Trophoblast cell (in vitro differentiated cells and primary cell): ENCODE data around the gene THADA.

Experiments
- DNase-seq, 2 donors: peaks; one replicate each; pipeline ENCODE4 v3.0.0-alpha.2; 2016
- H2AFZ ChIP-seq: 2 replicates; pipeline ENCODE4 v1.6.1; 2013; ENCODE audit warnings: low read length, moderate library complexity, mild to moderate bottlenecking; ENCODE audit not compliant: insufficient read depth, poor library complexity
- H2AK5ac ChIP-seq: 2 replicates; pipeline ENCODE4 v1.6.1; 2013; ENCODE audit warnings: mild to moderate bottlenecking, low read length
- H2BK120ac ChIP-seq: 2 replicates; pipeline ENCODE4 v1.6.1; 2013; ENCODE audit warnings: low read length, mild to moderate bottlenecking, moderate library complexity; ENCODE audit not compliant: insufficient read depth, poor library complexity
- H2BK12ac ChIP-seq: 2 replicates; pipeline ENCODE4 v1.6.1; 2013; ENCODE audit warnings: mild to moderate bottlenecking, low read length, moderate library complexity
- H2BK5ac ChIP-seq: 2 replicates; pipeline ENCODE4 v1.6.1; 2013; ENCODE audit warnings: low read length, low read depth, moderate library complexity, mild to moderate bottlenecking; ENCODE audit not compliant: poor library complexity
- H3K14ac ChIP-seq: 2 replicates; pipeline ENCODE4 v1.6.1; 2013; ENCODE audit warnings: mild to moderate bottlenecking, low read length
- H3K18ac ChIP-seq: 2 replicates; pipeline ENCODE4 v1.6.1; 2013; ENCODE audit warnings: mild to moderate bottlenecking, low read length
- H3K23ac ChIP-seq: 2 replicates; pipeline ENCODE4 v1.6.1; 2013; ENCODE audit warnings: low read length
- H3K27ac ChIP-seq: 2 replicates; pipeline ENCODE4 v1.5.1; 2013; ENCODE audit warnings: low read depth, mild to moderate bottlenecking, inconsistent platforms, low read length, moderate library complexity
- H3K27me3 ChIP-seq: 2 replicates; pipeline ENCODE4 v1.6.1; 2013; ENCODE audit warnings: inconsistent platforms, mild to moderate bottlenecking, low read length, moderate library complexity; ENCODE audit not compliant: insufficient read depth
- H3K36me3 ChIP-seq, 2 experiments: 1 replicate in 1 of 2; 2 replicates in 1 of 2; pipeline ENCODE4 v1.6.1; 2013; ENCODE audit warnings: low read length in 2 of 2, mild to moderate bottlenecking in 2 of 2, moderate library complexity in 1 of 2; ENCODE audit not compliant: insufficient read depth in 2 of 2, control insufficient read depth in 1 of 2
- H3K4ac ChIP-seq: 2 replicates; pipeline ENCODE4 v1.6.1; 2013; ENCODE audit warnings: low read depth, mild to moderate bottlenecking, low read length, moderate library complexity
- H3K4me1 ChIP-seq, 2 experiments: 1 replicate in 1 of 2; 2 replicates in 1 of 2; pipeline ENCODE4 v1.6.1; 2013; ENCODE audit warnings: low read length in 2 of 2, mild to moderate bottlenecking in 2 of 2, moderate library complexity in 1 of 2; ENCODE audit not compliant: insufficient read depth in 2 of 2, control insufficient read depth in 1 of 2
- H3K4me2 ChIP-seq: 2 replicates; pipeline ENCODE4 v1.6.1; 2013; ENCODE audit warnings: inconsistent platforms, mild to moderate bottlenecking, low read length, moderate library complexity
- H3K4me3 ChIP-seq: 2 replicates; pipeline ENCODE4 v1.5.1; 2013; ENCODE audit warnings: mild to moderate bottlenecking, low read depth, low read length, inconsistent platforms
- H3K79me1 ChIP-seq: one replicate; pipeline ENCODE4 v1.6.1; 2013; ENCODE audit warnings: low read length
- H3K79me2 ChIP-seq: 2 replicates; pipeline ENCODE4 v1.6.1; 2013; ENCODE audit warnings: low read length, mild to moderate bottlenecking; ENCODE audit not compliant: control insufficient read depth, insufficient read depth, poor library complexity
- H3K9ac ChIP-seq: 2 replicates; pipeline ENCODE4 v1.6.1; 2013; ENCODE audit warnings: mild to moderate bottlenecking, low read length
- H3K9me3 ChIP-seq: 2 replicates; pipeline ENCODE4 v1.6.1; 2013; ENCODE audit warnings: low read depth, mild to moderate bottlenecking, control low read depth, inconsistent platforms, low read length; ENCODE audit not compliant: insufficient read depth
- H4K12ac ChIP-seq: 2 replicates; pipeline ENCODE4 v1.6.1; 2013; ENCODE audit warnings: low read depth, mild to moderate bottlenecking, low read length, moderate library complexity
- H4K8ac ChIP-seq: 2 replicates; pipeline ENCODE4 v1.6.1; 2013; ENCODE audit warnings: low read depth, mild to moderate bottlenecking, low read length, moderate library complexity
- H4K91ac ChIP-seq: one replicate; pipeline ENCODE4 v1.6.1; 2013; ENCODE audit warnings: low read depth, mild to moderate bottlenecking, low read length, moderate library complexity
- WGBS: extraction: QIAGEN DNeasy Blood & Tissue Kit; methylation state at CpG from one replicate; pipeline ENCODE4 v1.1.7; 2013; ENCODE audit warnings: missing lambda C conversion rate; ENCODE audit not compliant: insufficient read length, insufficient coverage; ENCODE audit errors: extremely low coverage; 5-methylcytosine and 5-hydroxymethylcytosine counted together

The THADA gene

GRCh38 chr2:43376523-43377198, 219.2 kb downstream of the THADA start:
- Histone ChIP-seq H2AFZ (no peak overlapping the region), H2BK120ac (no peak overlapping the region), H2BK12ac (no peak overlapping the region), H3K23ac (no peak overlapping the region), H2BK5ac (peak overlapping the region; percentile 28), H3K36me3 (no peaks in the 10 kb centered on the region), H3K4me2 (no peak overlapping the region), H2AK5ac (no peak overlapping the region), H3K9me3 (no peaks in the 10 kb centered on the region), H3K4me1 (peaks cover 10 to 13% of the 10 kb centered on the region in 2 experiments), H4K12ac (no peak overlapping the region), H3K4ac (no peak overlapping the region), H3K14ac (no peak overlapping the region), H3K27ac (peak overlapping the region; percentile 32), H3K18ac (no peak overlapping the region), H3K4me3 (no peak overlapping the region), H3K79me1 (peaks cover 4% of the 10 kb centered on the region), H4K91ac (no peak overlapping the region), H3K9ac (no peak overlapping the region), H4K8ac (peak overlapping the region; percentile 12), H3K79me2 (no peaks in the 10 kb centered on the region), H3K27me3 (no peaks in the 10 kb centered on the region)
- peak; percentile 59 to 89 for DNase-seq
- no CpG with 5 or more reads among the region's 8 CpGs for WGBS

DNA sequence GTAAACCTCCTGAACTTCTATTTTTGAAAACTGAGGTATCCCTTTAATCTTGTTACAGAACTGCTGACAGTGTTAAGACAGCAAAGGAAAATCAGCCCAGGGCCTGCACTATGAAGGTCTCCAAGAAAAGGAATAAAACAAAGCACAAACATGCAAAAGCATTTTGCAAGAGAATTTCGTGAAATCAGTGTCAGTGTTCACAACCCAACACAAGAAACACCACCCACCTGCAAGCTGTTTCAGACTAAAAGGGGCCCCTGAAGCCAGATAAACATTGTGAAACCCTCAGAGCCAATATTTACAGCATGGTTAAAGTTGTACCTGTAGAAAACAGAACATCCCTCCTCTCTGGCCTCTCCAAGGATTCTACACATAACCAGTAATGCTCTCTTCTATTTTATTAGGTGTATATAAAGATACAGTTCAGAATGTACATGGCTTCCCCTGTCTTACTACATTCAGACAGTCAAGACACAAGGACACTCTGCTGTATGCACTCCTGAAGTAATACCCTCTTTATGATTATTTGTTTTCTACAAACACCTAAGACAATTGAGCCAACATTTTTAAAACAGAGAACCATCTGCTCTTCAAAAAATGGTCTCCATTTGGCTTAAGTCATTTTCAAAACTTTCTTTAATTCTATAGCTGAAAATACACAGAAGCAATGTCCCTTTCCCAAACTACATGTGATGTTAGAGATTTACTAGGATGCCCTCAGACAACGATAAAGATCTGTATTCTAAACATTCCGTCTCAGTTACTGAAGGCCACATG, 219.9 kb downstream of the THADA start:
- Histone ChIP-seq H3K27ac (peak overlapping the region; percentile 40), H2BK5ac (no peak overlapping the region)

DNA sequence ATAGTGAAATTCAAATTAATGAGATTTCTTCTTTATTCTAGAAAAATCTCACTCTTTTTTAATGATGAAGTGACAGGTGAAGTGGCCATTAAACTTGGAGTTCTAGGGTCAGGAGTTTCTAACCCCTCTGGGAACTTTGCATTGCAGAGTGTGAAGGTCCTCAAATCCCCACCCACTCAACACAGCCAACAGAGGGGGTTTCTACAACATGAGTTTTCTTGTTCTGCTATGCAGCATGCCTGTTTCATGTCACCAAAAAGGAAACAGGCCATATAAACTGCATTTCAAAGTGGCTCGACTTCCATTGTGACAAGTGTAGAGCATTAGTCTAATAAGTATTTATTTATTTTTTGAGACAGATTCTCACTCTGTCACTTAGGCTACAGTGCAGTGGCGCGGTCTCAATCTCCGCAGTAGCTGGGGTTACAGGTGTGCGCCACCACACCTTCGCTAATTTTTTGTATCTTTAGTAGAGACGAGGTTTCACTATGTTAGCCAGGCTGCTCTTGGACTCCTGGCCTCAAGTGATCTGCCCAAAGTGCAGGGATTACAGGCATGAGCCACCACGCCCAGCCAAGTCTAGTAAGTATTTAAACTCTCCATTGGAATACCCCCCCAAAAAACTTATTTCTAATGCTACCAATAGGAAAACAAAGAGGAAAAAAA, 223.3 kb downstream of the THADA start:
- H3K9me3 ChIP-seq, result no peaks in the 10 kb centered on the region
- no peaks in the 10 kb centered on the region for H3K79me2 ChIP-seq
- H4K12ac ChIP-seq, result no peak overlapping the region
- no peak overlapping the region for H2AK5ac ChIP-seq
- no peak overlapping the region for H3K14ac ChIP-seq
- H3K23ac ChIP-seq, result no peak overlapping the region
- peaks cover 4% of the 10 kb centered on the region for H3K79me1 ChIP-seq
- no peak overlapping the region for H2AFZ ChIP-seq
- H3K9ac ChIP-seq, result no peak overlapping the region
- H3K4ac ChIP-seq, result no peak overlapping the region
- H2BK120ac ChIP-seq, result peak overlapping the region; percentile 11
- no peak overlapping the region for H2BK12ac ChIP-seq
- no peak overlapping the region for H4K91ac ChIP-seq
- no peaks in the 10 kb centered on the region for H3K36me3 ChIP-seq
- H3K4me2 ChIP-seq, result no peak overlapping the region
- H2BK5ac ChIP-seq, result no peak overlapping the region
- H4K8ac ChIP-seq, result no peak overlapping the region
- DNase-seq, result no peak
- H3K18ac ChIP-seq, result no peak overlapping the region
- no peaks in the 10 kb centered on the region for H3K27me3 ChIP-seq
- no peak overlapping the region for H3K27ac ChIP-seq
- peaks cover 10 to 13% of the 10 kb centered on the region in 2 experiments for H3K4me1 ChIP-seq
- WGBS, result no CpG with 5 or more reads among the region's 8 CpGs
- no peak overlapping the region for H3K4me3 ChIP-seq

More for the DNA sequence above, 219.9 kb downstream of the THADA start:
- Histone ChIP-seq H4K91ac (no peak overlapping the region), H3K79me1 (peaks cover 4% of the 10 kb centered on the region), H3K9me3 (no peaks in the 10 kb centered on the region), H3K14ac (no peak overlapping the region), H2AFZ (no peak overlapping the region), H2BK12ac (no peak overlapping the region), H3K4me1 (peaks cover 10 to 13% of the 10 kb centered on the region in 2 experiments), H3K36me3 (no peaks in the 10 kb centered on the region), H3K27me3 (no peaks in the 10 kb centered on the region), H3K18ac (no peak overlapping the region), H4K8ac (no peak overlapping the region), H3K4me2 (no peak overlapping the region), H2BK120ac (peak overlapping the region; percentile 60), H3K23ac (no peak overlapping the region), H3K9ac (no peak overlapping the region), H3K79me2 (no peaks in the 10 kb centered on the region), H4K12ac (no peak overlapping the region), H3K4me3 (no peak overlapping the region), H2AK5ac (peak overlapping the region; percentile 83), H3K4ac (no peak overlapping the region)
- DNase-seq, result no peak
- WGBS, result no CpG with 5 or more reads among the region's 3 CpGs

GRCh38 chr2:43370705-43371104, 225.1 kb downstream of the THADA start:
- H3K4me1 ChIP-seq, result peaks cover 3 to 5% of the 10 kb centered on the region in 2 experiments
- H3K18ac ChIP-seq, result no peak overlapping the region
- no peak overlapping the region for H2AFZ ChIP-seq
- H3K27ac ChIP-seq, result no peak overlapping the region
- H4K8ac ChIP-seq, result no peak overlapping the region
- H3K23ac ChIP-seq, result no peak overlapping the region
- H3K79me2 ChIP-seq, result no peaks in the 10 kb centered on the region
- no peak overlapping the region for H4K91ac ChIP-seq
- H3K4me3 ChIP-seq, result no peak overlapping the region
- no peaks in the 10 kb centered on the region for H3K27me3 ChIP-seq
- no peak for DNase-seq
- H3K14ac ChIP-seq, result no peak overlapping the region
- no peak overlapping the region for H2BK5ac ChIP-seq
- no peak overlapping the region for H3K4me2 ChIP-seq
- H2AK5ac ChIP-seq, result no peak overlapping the region
- no peak overlapping the region for H3K9ac ChIP-seq
- no peak overlapping the region for H3K4ac ChIP-seq
- H3K9me3 ChIP-seq, result no peaks in the 10 kb centered on the region
- peaks cover 2% of the 10 kb centered on the region for H3K79me1 ChIP-seq
- H3K36me3 ChIP-seq, result no peaks in the 10 kb centered on the region
- no peak overlapping the region for H4K12ac ChIP-seq
- no peak overlapping the region for H2BK12ac ChIP-seq
- H2BK120ac ChIP-seq, result no peak overlapping the region
